Fibroblast of skin of left biceps (primary cell): ENCODE results near the gene SLC13A2.
"Not testable (repeated sequence)": the region's sequence is repeated elsewhere in the genome, so short reads cannot be mapped to it uniquely, and the experiment has no call there.

Source experiments
- DNase-seq, 2 experiments: peaks; one replicate each; pipeline ENCODE4 v3.0.0-alpha.2; 2013; ENCODE audit warnings: low read depth in 2 of 2

The SLC13A2 gene

DNA sequence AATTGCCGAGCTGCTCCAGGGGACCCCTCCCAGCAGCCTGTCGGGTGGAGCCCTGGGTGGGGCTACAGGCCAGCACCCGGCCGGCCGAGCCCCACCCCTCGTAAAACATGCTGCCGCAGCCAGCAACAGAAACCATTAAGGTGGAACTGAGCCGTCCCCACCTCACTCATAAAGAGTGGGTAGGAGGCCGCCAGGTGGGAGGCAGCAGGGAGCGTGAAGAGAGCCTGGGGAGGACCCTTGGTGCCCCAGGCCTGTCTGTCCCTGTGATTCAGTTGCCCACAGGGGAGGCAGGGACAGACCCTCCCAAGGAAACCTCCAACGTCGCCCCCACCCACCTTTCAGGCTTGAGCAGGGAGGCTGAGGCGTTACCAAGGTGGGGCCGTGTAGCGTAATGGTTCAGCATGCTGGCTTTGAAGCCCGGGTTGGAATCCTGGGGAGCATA lies 41.1 kb downstream of the SLC13A2 start:
- no peak for DNase-seq

DNA sequence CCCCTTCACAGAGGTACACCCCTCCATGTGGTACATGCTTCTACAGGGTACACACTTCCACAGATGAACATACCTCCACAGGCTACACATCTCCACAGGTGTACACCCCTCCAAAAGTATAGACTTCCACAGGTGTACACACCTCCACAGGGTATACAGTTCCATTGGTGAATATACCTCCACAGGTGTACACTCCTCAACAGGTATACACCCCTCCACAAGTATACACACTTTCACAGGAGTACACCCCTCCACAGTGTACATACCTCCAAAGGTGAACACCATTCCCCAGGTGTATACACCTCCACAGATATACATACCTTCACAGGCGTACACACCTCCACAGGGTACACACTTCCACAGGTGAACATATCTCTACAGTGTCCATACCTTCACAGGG lies 42.1 kb downstream of the SLC13A2 start:
- DNase-seq = no peak

DNA sequence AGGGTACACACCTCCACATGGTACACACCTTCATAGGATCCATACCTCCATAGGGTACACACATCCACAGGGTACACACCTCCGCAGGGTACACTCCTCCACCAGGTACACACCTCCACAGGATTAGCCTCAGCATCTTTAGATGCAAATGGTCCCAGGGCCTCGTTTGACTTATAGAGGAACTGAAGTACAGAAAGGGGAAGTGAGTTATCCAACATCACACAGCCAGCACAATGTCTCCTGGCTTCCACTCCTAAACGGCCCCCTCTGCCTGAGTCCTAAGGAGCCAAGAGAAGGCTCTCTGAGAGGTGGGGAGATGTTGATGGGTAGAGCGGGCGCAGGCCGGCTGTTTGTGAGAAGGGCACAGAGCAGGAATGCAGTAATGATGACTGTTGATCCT lies 44.7 kb downstream of the SLC13A2 start:
- no peak for DNase-seq

DNA sequence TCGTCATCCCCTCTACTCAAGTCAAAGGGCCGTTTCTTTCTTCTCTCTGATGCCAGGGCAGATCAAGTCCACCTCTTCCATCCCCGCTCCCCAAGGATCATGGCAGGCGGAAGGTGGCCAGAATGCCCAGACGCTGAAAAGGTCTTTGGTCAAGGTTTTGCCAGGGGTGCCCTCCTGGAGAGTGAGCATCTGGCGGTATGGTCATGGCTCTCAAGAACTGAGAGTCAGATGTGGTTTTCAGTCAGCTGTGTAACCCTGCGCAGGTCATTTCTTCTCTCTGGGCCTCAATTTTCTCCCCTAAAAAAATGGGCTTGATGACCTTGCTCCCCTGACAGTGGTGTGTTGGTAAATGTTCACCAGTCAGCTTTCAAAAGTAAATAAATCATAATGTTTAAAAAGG lies 45.1 kb downstream of the SLC13A2 start:
- DNase-seq = no peak

DNA sequence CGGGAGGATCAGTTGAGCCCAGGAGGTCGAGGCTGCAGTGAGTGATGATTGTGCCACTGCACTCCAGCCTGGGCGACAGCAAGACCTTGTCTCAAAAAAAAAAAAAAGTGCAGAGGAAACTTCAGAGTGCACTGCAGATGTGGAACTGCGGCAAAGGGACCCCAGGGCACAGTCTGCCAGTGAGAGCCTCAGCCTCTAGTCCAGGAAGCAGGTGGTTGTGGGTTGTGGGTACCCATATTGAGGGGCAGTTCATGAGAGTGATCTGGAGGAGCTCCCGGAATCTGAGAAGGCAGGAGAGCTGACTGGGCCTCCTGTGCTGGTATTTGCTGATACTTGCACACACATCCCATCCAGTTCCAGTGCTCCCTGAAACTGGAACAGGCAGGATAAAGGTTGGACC lies 45.8 kb downstream of the SLC13A2 start:
- no peak for DNase-seq

DNA sequence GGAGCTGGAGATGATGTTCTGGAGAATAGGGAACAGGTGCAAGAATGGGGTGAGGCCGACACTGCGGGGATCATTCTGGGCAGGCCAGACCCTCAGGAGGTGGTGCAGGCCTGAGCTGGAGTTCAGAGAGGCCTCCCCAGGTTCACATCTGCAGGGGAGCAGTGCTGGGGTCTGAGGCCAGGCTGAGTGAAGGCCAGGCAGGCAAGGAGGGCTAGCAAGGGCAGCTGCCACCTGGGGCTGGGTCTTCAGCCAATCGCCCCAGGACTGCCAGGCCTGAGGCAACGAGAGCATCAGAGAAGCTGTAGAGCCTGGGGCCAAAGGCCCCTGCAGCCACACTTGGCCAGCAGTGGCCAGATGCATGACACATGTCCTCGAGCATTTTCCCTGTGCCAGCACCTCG lies 47.2 kb downstream of the SLC13A2 start:
- no peak for DNase-seq

DNA sequence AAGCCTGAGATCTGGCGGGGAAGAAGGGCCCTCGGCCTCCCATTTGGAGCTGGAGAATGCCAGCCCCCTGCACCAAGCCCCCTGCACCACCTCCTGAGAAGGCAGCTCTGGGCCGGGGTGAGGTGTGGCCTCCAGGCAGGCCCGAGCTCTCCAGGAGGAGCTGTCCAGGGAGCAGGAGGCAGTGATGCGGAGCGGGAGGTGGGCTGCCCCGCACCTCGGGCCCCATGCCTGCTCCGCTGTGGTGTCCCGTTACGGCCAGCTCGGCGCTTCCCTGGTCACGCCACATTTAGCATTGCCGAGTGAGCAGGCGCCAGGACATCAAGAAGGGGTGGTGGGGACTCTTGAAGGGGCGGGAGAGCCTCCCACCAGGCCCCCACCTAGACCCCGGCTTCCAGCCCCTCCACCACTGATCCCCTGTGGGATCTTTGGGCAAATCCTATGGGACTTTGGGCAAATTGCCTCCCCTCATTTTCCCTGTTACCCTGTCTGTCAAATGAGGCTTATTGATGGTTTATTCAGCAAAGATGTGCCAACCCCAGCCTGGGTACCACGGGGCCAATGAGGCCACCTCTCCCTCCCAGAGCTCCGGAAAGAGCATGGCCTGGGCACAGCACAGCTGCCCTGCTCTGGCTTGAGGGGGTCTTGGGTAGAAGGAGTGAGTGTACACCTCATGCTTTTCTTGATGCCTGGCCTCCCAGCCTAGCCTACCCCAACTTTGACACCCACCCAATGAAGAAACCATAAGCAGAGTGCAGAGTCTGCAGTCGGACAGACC lies 48.1 kb downstream of the SLC13A2 start:
- DNase-seq = no peak

DNA sequence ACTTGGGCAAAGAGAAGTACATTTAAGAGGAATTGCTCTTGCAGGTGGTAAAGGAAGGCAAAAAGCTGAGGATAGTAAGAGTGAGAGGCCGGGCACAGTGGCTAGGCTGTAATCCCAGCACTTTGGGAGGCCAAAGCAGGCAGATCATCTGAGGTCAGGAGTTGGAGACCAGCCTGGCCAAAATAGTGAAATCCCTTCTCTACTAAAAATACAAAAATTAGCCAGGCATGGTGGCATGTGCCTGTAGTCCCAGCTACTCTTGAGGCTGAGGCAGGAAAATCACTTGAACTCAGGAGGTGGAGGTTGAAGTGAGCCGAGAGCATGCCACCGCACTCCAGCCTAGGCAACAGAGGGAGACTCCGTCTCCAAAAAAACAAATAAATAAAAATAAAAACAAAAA lies 48.8 kb downstream of the SLC13A2 start:
- not testable (repeated sequence) for DNase-seq

DNA sequence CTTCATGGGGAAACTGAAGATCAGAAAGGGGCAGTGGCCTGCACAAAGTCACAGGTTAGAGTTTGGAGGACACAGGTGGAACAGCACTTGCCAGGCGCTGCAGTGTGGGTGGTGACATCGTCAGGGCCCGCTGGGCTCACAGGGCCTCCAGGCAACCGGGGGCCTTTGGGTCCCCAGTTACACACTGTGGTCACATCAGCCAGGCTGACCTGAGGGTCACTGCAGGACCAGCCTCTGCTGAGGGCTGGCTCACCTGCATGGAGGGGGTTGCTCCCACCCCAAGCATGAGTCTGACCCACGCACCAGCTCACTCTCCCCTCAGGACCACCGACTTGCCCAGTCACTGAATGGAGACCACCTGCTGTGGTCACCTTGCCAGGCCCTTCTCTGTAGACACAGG lies 49.7 kb downstream of the SLC13A2 start:
- DNase-seq = no peak

DNA sequence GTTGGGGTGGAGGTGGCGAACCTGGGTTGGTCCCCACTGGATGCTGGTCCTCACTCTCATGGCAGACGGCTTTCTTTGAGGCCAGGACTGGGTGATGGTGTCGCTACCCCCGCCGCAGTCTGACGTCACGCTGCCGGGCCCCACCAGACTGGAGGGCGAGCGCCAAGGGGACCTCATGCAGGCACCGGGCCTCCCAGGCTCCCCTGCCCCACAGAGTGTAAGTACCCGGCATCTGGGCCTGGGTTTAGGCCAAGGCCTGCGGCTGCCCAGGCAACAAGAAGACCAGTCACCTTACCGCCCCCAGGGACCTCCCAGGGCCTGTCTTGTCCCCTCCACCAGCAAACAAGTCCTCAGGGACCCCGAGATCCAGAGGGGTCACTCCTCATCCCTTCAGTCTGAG lies 50.4 kb downstream of the SLC13A2 start:
- DNase-seq = no peak

DNA sequence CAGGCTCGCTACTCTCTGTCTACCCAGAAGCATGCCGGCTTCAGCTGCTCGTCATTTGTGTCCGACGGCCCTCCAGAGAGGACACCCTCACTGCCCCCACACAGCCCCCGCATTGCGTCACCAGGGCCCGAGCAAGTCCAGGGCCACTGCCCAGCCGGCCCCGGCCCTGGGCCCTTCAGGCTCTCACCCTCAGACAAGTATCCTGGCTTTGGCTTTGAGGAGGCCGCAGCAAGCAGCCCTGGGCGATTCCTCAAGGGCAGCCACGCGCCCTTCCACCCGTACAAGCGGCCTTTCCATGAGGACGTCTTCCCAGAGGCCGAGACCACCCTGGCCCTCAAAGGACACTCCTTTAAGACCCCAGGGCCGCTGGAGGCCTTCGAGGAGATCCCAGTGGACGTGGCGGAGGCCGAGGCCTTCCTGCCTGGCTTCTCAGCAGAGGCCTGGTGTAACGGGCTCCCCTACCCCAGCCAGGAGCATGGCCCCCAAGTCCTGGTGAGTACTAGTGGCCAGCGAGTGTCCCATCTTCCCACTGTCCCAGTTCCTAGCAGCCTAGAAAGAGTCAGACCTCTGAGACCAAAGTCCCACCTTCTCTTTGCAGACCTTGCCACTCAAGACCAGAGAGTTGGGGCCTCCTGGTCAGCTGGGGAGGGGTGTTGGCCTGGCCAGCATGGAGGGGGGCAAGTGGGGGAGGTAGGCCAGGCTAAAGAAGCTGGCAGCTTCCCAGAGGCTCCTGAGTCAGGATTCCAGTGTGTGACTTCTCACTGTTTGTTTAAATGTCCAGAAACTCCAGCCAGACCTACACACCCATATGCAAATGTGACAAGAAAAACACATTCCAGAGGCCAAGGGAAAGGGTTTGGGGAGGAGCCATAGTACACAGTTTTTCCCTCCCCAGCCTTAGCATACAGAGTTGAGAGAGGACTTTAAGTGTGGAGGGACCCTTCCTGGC lies 51.3 kb downstream of the SLC13A2 start:
- no peak for DNase-seq

DNA sequence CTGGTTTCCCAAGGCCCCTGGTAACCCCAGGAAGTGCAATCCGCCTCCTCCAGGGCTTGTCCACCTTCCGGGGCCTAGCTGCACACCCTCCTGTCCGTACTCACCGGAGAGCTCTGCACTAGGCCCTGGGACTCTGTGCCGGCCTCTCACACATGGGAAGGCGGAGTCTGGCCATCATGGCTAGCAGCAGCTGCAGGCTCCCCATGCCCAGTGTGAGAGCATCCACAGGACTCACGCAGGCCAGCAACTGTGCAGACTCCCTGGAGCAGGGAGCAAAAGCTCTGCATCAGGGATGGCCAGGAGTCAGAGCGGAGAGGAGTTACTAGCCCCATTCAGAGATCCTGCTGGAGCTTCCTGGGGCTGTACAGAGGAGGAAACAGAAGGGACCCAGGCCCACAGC lies 52.9 kb downstream of the SLC13A2 start:
- DNase-seq = no peak

DNA sequence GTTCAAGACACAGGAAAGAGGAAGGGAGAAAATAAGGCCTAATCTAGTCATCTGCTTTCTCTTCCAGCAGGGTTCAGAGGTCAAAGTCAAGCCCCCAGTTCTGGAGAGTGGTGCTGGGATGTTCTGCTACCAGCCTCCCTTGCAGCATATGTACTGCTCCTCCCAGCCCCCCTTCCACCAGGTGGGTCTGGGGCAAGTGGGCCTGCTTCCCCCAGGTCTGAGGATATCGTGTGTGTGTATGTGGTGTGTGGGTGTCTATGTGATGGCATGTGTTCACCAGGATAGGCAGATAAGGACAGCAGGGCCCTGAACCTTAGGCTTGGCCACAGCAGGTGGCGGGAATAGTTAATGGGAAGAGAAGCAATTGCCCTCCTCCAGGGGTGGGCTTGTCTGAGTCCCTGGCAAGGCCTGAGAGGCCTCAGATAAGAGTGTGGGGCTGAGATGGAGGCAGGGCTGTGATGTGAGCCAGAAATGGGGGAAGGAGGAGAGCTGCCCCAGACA lies 53.8 kb downstream of the SLC13A2 start:
- DNase-seq = no peak

DNA sequence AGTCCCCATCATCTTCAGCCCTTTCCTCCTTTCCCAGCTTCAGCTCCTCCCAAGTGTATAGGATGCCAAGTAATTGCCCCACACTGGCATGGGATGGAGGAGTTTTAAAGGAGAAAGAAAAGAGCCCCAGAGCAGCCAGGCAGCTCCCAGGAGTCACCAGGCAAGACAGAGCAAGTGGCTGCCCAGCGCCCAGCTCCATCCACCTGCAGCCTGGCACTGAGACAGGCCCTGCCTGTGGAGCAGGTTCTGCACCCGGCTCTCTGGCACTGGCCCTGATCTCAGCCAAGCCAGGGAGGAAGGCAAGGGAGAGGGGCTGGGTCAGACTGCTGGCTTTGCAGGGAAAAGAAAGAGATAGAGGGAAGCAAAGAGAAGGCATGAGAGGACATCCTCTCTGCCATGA lies 54.4 kb downstream of the SLC13A2 start:
- DNase-seq = no peak

DNA sequence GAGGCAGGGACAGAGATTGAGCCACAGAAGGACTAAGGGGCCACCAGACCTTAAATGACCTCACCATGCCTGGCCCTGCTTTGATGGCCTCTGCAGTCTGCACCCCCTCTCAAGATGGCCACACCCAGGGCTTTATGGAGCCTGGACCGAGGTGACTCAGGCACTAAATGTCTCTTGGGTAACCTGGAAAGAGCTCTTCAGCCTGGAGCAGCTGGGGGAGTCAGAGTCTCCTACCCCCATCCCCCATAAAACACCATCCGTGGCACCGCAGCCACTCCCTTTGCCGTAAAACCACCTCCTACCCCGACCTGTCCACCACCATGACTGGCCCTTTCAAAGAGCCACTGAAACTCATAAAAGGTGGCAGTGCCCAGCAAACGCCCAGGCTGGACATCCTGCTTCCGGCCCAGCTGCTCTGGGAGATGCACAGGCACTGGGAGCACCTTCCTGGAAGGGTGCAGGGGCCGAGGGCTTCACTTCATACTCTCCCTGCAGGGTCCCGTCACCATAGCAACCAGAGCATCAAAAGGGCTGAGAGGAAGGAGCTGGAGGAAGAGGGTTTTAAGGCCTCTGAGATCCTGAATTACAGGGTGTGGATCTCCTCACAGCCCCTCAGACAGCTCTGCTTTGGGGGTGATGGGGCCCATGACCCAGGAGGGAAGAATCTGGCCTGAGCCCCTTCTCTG lies 55.0 kb downstream of the SLC13A2 start:
- no peak for DNase-seq

DNA sequence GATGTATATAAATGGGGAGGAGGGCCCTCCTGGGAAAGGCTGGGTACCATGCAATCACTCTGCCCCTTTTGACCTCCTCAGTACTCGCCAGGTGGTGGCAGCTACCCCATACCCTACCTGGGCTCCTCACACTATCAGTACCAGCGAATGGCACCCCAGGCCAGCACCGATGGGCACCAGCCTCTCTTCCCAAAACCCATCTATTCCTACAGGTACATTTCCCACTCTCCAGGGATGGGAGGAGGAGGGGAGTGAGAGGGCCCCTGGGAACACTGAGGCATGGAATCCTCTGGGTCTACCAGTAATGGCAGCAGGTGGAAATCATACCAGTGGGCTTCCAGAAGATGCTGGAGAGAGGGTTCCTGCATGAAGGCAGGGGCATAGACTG lies 55.6 kb downstream of the SLC13A2 start:
- no peak for DNase-seq

DNA sequence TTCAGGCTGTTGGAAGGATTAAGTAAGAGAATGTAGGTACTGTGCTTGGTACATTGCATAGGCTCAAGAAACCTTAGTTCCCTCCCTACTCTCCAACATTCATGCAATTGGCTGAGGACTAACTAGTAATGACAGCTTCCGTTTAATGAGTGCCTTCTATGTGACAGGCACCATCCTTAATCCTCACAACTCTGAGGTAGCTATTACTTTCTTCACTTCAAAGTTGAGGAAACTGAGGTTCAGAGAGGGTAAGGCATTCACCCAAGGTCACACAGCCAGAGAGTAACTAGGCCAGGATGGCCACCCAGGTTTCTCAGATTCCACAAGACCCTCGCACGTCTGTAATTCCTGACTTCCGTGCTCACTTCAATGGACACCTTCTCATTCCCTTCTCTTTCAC lies 56.8 kb downstream of the SLC13A2 start:
- DNase-seq = no peak

DNA sequence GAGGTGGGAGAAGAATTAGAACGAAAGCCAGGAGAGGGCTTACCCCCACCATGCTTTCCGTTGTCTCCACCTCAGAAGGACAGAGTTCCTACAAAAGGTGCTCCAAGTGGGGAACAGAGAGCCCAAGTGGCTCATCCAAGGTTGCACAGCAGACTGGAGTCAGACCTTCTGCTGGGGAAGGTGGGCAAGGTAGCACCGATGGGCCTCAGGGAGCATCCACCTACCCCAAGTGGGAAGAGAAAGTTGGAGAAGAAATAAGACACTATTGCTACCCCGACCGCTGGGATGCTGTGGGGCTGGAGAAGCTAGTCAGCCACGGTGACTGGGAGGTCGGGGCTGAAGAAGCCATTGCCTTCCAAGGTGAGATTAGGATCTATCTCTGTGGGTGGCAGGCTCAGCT lies 57.5 kb downstream of the SLC13A2 start:
- no peak for DNase-seq

DNA sequence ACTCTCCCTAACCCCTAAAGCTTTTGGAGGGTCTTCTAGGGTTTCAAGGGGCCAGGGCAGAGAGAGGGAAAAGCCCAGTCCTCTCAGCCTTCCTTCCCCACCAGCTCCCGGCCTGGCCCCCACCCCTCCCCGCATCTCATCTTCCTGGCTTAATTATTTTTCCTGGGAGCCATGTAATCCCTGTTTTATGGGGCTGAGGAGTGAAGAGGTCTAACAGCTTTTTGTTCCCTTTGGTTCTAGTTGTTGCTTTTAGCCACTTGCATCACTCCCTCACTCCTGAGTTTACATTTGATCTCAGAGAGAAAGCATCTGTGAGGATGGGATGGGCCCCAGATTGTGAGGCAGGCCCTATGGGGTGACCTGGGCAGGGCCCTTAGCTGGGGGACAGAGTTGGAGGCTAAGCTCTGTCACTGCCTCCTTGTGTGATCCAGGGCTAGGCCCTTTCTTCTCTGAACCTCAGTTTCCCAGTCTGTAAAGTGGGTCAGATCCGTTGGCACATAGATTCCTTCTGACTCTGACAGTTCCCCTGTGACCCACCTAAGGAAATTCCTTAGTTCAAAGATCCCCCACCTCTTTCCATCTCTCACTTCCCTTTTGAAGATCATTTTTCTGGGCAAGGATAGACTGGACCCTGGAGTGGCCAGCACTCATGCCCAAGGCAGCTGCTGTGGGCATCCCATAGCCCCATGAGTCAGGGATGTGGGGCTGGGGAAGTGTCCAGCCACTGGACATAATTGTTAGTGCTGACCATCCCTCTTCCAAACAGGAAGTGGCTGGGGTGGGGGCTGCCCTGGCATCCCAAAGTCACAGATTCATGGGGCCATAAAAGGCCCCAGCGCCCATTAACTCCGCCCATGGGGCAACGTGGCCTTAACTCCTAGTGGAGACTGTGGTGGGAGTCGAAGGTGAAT lies 58.9 kb downstream of the SLC13A2 start:
- no peak for DNase-seq

DNA sequence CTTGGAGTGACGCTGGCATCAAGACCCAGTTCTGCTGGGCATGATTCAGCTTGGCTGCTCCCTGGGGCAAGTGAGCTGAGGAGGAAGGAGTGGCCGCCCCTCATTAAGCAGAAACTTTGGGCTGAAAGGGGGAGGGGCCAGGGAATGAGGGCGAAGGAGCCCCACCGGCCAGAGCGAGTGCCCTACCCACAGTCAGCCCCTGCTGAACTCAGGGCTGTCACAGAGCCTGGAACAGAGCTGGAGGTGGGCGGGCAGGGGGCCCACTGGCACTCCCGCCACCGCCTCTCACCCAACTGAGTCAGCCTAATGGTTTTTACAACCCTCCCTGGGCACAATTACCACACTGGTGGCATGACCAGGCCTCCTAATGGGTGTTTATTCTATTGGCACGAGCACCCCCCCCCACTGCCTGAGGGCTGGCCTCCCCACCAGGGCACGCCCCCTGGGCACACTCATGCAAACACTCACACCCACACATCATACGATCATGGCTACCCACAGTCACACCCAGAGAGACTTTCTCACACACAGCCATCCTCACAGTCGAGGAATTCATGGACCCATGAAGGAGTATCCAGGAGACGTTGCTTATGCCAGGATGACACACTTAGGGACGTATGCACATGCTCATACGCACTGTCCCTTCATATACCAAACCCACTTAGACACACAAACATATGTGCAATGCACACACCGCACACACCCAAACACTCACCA lies 59.8 kb downstream of the SLC13A2 start:
- no peak for DNase-seq
